ENCODE results near the gene SERPING1. TPM values are rescaled to one million over a fixed set of nuclear protein-coding genes. Genes with fewer than 3 reads are reported as not detected.

The SERPING1 gene
- total and polyA plus RNA-seq, 2 donors (not counting 1 experiment from before 2014, with no cell fraction given), result not detected

- no peak overlapping the region for H3K4me2 ChIP-seq (replicated peaks; ENCODE audit: low read depth, low read length, poor library complexity, severe bottlenecking)
- H3K9ac ChIP-seq (ENCODE audit: low read length), result no peak overlapping the region
- H3K4me1 Mint-ChIP-seq, result peaks cover 21% of the 10 kb centered on the region
- H2AFZ ChIP-seq (ENCODE audit: insufficient read depth, low read depth, low read length, poor library complexity, severe bottlenecking), result no peak overlapping the region
- H3K4me3 Mint-ChIP-seq, result no peak overlapping the region
- H3K9me3 Mint-ChIP-seq (ENCODE audit: insufficient read depth), result no peaks in the 10 kb centered on the region
- H3K27ac ChIP-seq (ENCODE audit: low read length in 2 of 2), result no peak overlapping the region
- no peaks in the 10 kb centered on the region for H3K36me3 ChIP-seq (replicated peaks in 1 of 2; ENCODE audit: control extremely low read depth in 1 of 2, control insufficient read depth in 1 of 2, extremely low read depth in 1 of 2, insufficient read depth in 2 of 2, low read length in 1 of 2)
- H3K4me3 ChIP-seq (ENCODE audit: control extremely low read depth in 1 of 5, extremely low read depth in 1 of 5, insufficient read depth in 1 of 5, low read depth in 2 of 5, low read length in 4 of 5), result no peak overlapping the region
- CTCF ChIA-PET, result interaction anchor here (0.6 to 3.2 kb wide), 3 partner anchors 9 to 289 kb away, joined by 3 to 9 read pairs (median 3); no protein-coding TSS in a partner anchor
- no peak for ATAC-seq (ENCODE audit: low read depth)
- H3K4me1 ChIP-seq (ENCODE audit: control insufficient read depth in 2 of 2, insufficient read depth in 2 of 2, low read length in 2 of 2), result peaks cover 20 to 24% of the 10 kb centered on the region in 2 donors
- WGBS (ENCODE audit: insufficient coverage), result 100% methylated on average over 6 of the region's 8 CpGs
- no peak for DNase-seq
- H3K27me3 ChIP-seq (replicated peaks in 1 of 4; ENCODE audit: control extremely low read depth in 1 of 4, control insufficient read depth in 3 of 4, insufficient read depth in 4 of 4, low read length in 3 of 4), result peaks cover 0 to 64% (median 14%) of the 10 kb centered on the region in 4 experiments
- peaks cover 0 to 3% (median 0%) of the 10 kb centered on the region in 3 donors for H3K9me3 ChIP-seq (ENCODE audit: control extremely low read depth in 1 of 3, control insufficient read depth in 2 of 3, insufficient read depth in 1 of 3, low read length in 2 of 3)
- intact Hi-C loops (cut with micrococcal nuclease), result no loop called here
- H3K79me2 ChIP-seq (ENCODE audit: control insufficient read depth, insufficient read depth, low read length), result no peaks in the 10 kb centered on the region
- H4K20me1 ChIP-seq (ENCODE audit: control insufficient read depth, insufficient read depth, low read length, poor library complexity, severe bottlenecking), result no peaks in the 10 kb centered on the region
- no peak overlapping the region for H3K27ac Mint-ChIP-seq
- POLR2A ChIA-PET, result interaction anchor here (0.7 kb wide), 1 partner anchor 84 kb away, joined by 4 read pairs; no protein-coding TSS in a partner anchor
- no peak for TF ChIP-seq EZH2 (IDR thresholded peaks at IDR 0.05; ENCODE audit: borderline replicate concordance, insufficient read depth, low read depth, low read length, poor library complexity, severe bottlenecking)
- no peak for TF ChIP-seq CTCF (IDR thresholded peaks at IDR 0.05)
- peaks cover 64% of the 10 kb centered on the region for H3K27me3 Mint-ChIP-seq
Observed at GRCh38 chr11:57635246-57635645, 37.8 kb downstream of the SERPING1 start.

- whole genome bisulfite sequencing (ENCODE audit: insufficient coverage), result 37% methylated on average over 14 of the region's 18 CpGs
- POLR2A ChIA-PET, result no interaction called here
- DNase-seq, result no peak
- TF ChIP-seq EZH2 (IDR thresholded peaks at IDR 0.05; ENCODE audit: borderline replicate concordance, insufficient read depth, low read depth, low read length, poor library complexity, severe bottlenecking) (no peak), CTCF (IDR thresholded peaks at IDR 0.05) (no peak)
- H2AFZ ChIP-seq (ENCODE audit: insufficient read depth, low read depth, low read length, poor library complexity, severe bottlenecking), result peak overlapping the region; percentile 96
- Mint-ChIP-seq H3K4me1 (peaks cover 21% of the 10 kb centered on the region), H3K4me3 (peak overlapping the region; percentile 89), H3K9me3 (ENCODE audit: insufficient read depth) (no peaks in the 10 kb centered on the region), H3K27me3 (peaks cover 52% of the 10 kb centered on the region), H3K27ac (no peak overlapping the region)
- no peaks in the 10 kb centered on the region for H4K20me1 ChIP-seq (ENCODE audit: control insufficient read depth, insufficient read depth, low read length, poor library complexity, severe bottlenecking)
- H3K27me3 ChIP-seq (replicated peaks in 1 of 4; ENCODE audit: control extremely low read depth in 1 of 4, control insufficient read depth in 3 of 4, insufficient read depth in 4 of 4, low read length in 3 of 4), result peaks cover 0 to 58% (median 14%) of the 10 kb centered on the region in 4 experiments
- H3K79me2 ChIP-seq (ENCODE audit: control insufficient read depth, insufficient read depth, low read length), result no peaks in the 10 kb centered on the region
- no peaks in the 10 kb centered on the region for H3K36me3 ChIP-seq (replicated peaks in 1 of 2; ENCODE audit: control extremely low read depth in 1 of 2, control insufficient read depth in 1 of 2, extremely low read depth in 1 of 2, insufficient read depth in 2 of 2, low read length in 1 of 2)
- CTCF ChIA-PET, result interaction anchor here (1.6 to 8.3 kb wide), 5 partner anchors 68 to 290 kb away, joined by 4 to 94 read pairs (median 82); partner anchors contain the start of gene UBE2L6
- no peak overlapping the region for H3K27ac ChIP-seq (ENCODE audit: low read length in 2 of 2)
- H3K4me3 ChIP-seq (ENCODE audit: control extremely low read depth in 1 of 5, extremely low read depth in 1 of 5, insufficient read depth in 1 of 5, low read depth in 2 of 5, low read length in 4 of 5), result peak overlapping the region in 4 of 5 experiments; percentile 52 to 81 (median 66)
- no peak for ATAC-seq (ENCODE audit: low read depth)
- intact Hi-C loops (cut with micrococcal nuclease), result no loop called here
- peaks cover 0 to 3% (median 0%) of the 10 kb centered on the region in 3 donors for H3K9me3 ChIP-seq (ENCODE audit: control extremely low read depth in 1 of 3, control insufficient read depth in 2 of 3, insufficient read depth in 1 of 3, low read length in 2 of 3)
- peaks cover 20 to 24% of the 10 kb centered on the region in 2 donors for H3K4me1 ChIP-seq (ENCODE audit: control insufficient read depth in 2 of 2, insufficient read depth in 2 of 2, low read length in 2 of 2)
- peak overlapping the region; percentile 99 for H3K4me2 ChIP-seq (replicated peaks; ENCODE audit: low read depth, low read length, poor library complexity, severe bottlenecking)
- peak overlapping the region; percentile 76 for H3K9ac ChIP-seq (ENCODE audit: low read length)
Observed at GRCh38 chr11:57637626-57638004, 40.1 kb downstream of the SERPING1 start.
